BLaER1 treated with 17β-estradiol and CSF1 and Interleukin-3, amounts not matched to agents 10 nM and 100 nM (cell line): Measurements from ENCODE around the gene CFAP74.

ENCODE experiments used
- H3K27ac ChIP-seq, 11 experiments: shearing (Covaris generic); formaldehyde crosslinking; 2 replicates each; pipeline ENCODE4 v1.8.1; 2022
- H3K27me3 ChIP-seq, 11 experiments: shearing (Covaris generic); formaldehyde crosslinking; 2 replicates each; pipeline ENCODE4 v1.8.1; 2022
- H3K36me3 ChIP-seq, 11 experiments: shearing (Covaris generic); formaldehyde crosslinking; 2 replicates each; pipeline ENCODE4 v1.8.1; 2022
- H3K4me1 ChIP-seq, 10 experiments: shearing (Covaris generic); formaldehyde crosslinking; 2 replicates each; pipeline ENCODE4 v1.8.1; 2022
- H3K4me2 ChIP-seq, 11 experiments: shearing (Covaris generic); formaldehyde crosslinking; 2 replicates each; pipeline ENCODE4 v1.8.1; 2022
- H3K4me3 ChIP-seq, 10 experiments: shearing (Covaris generic); formaldehyde crosslinking; 2 replicates each; pipeline ENCODE4 v1.8.1; 2022
- H3K9ac ChIP-seq, 11 experiments: shearing (Covaris generic); formaldehyde crosslinking; 2 replicates each; pipeline ENCODE4 v1.8.1; 2022
- H3K9me3 ChIP-seq, 11 experiments: shearing (Covaris generic); formaldehyde crosslinking; replicated peaks in 1 of 11; 2 replicates each; pipeline ENCODE4 v1.8.1; 2022
- H4K20me1 ChIP-seq, 11 experiments: shearing (Covaris generic); formaldehyde crosslinking; 2 replicates each; pipeline ENCODE4 v1.8.1; 2022
- Cebpa-rat ChIP-seq, 11 experiments: shearing (Covaris generic); IDR thresholded peaks; 2 replicates each; pipeline ENCODE4 v1.8.1; 2022

Gene CFAP74

DNA sequence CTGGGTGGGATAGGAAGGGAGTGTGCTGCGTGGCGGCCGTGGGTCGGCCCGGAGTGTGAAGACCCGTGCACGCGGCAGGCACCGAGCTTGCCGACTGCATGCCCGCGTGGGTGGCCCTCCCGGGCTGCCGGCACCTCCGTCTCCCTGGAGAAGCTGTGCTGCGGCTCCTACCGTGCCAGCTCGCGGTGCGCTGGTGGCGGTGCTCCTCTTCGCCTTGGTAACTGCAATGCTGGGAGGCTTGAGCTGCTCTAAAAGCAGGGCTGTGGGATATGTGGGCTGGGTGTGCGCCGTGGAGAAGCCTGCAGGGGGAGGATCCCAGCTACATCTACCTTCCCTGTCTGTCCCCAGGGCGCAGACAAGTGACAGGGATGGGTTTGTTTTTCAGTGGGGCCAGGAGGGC, 18.0 kb upstream of the CFAP74 start:
- no peak overlapping the region for H3K9ac ChIP-seq
- peaks cover 53 to 89% (median 62%) of the 10 kb centered on the region in 11 experiments for H3K27me3 ChIP-seq
- TF ChIP-seq Cebpa-rat (IDR thresholded peaks at IDR 0.05) = no peak
- H3K4me2 ChIP-seq = peak overlapping the region in 9 of 11 experiments; percentile 96 to 100 (median 98); a peak in 17 of 22 replicates
- no peaks in the 10 kb centered on the region for H3K9me3 ChIP-seq
- H3K36me3 ChIP-seq = no peaks in the 10 kb centered on the region
- peaks cover 36 to 80% (median 76%) of the 10 kb centered on the region in 10 experiments for H3K4me1 ChIP-seq
- no peak overlapping the region for H3K27ac ChIP-seq
- H4K20me1 ChIP-seq = peaks cover 0 to 39% (median 0%) of the 10 kb centered on the region in 11 experiments; a peak in 8 of 22 replicates
- no peak overlapping the region; a peak in 1 of 20 replicates for H3K4me3 ChIP-seq

DNA sequence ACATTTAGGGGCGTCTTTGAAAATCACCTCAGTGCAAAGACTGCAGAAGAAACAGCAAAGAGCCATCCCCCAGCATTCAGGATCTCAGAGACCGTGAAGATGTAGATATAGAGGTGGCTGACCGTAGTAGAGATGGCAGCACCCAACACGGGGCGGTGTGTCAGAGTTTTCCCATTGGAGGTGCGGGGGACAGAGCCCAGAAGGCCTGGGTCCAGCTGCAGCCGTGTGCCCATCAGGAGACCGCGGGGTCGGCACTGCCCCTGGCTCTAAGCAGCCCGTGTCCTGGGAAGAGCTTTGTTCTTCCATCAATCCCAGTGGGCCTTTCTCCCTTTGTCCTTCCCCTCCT, 16.7 kb upstream of the CFAP74 start:
- peaks cover 57 to 84% (median 64%) of the 10 kb centered on the region in 11 experiments for H3K27me3 ChIP-seq
- H3K27ac ChIP-seq = no peak overlapping the region
- H3K9me3 ChIP-seq = no peaks in the 10 kb centered on the region
- H3K9ac ChIP-seq = no peak overlapping the region
- H3K36me3 ChIP-seq = no peaks in the 10 kb centered on the region
- H3K4me3 ChIP-seq = peak overlapping the region in 6 of 10 experiments; percentile 49 to 68 (median 58); a peak in 6 of 20 replicates
- no peak for TF ChIP-seq Cebpa-rat (IDR thresholded peaks at IDR 0.05)
- peaks cover 0 to 39% (median 0%) of the 10 kb centered on the region in 11 experiments; a peak in 8 of 22 replicates for H4K20me1 ChIP-seq
- H3K4me1 ChIP-seq = peaks cover 26 to 76% (median 71%) of the 10 kb centered on the region in 10 experiments
- H3K4me2 ChIP-seq = peak overlapping the region in 9 of 11 experiments; percentile 91 to 100 (median 97); a peak in 18 of 22 replicates

DNA sequence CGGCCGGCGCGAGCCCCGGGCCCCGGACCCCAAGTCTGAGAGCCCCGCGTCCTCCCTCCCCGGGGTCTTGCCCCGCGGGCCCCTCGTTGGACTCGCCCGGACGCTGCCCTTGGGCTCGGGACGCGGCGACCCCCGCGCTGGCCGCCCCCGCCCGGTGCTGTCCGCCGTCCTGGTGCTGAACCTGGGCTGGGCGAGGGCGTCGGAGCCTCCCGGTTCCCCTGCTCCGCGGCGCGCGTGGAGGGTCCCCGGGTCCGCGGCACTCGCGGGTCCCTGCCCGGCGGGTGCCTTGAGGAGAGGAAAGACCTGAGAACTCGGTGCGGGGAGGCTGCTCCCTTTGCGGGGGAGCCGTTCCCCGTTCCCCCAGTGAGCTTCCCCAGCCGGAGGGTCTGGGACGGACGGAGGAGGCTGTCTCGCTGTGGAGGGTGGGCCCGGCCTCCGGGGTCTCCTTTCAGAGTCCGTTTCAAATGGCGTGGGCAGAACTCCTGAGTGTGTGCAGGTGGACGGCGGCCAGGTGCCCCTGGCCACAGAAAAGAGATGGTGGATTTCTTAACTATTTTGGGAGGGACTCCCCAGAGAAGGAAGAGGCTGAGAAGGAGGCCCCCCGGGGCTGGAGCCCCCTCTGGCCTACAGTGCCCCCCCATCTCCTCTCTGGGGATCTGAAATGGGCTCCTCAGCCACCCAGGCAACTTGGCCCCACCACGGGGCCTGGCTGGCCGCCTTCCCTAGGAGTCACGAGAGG, 16.2 kb upstream of the CFAP74 start:
- Histone ChIP-seq H3K4me1 (peaks cover 25 to 76% (median 71%) of the 10 kb centered on the region in 10 experiments), H3K36me3 (no peaks in the 10 kb centered on the region), H4K20me1 (peaks cover 0 to 39% (median 0%) of the 10 kb centered on the region in 11 experiments; a peak in 8 of 22 replicates), H3K27me3 (peaks cover 57 to 81% (median 67%) of the 10 kb centered on the region in 11 experiments), H3K9ac (peak overlapping the region in 6 of 11 experiments; percentile 12 to 68 (median 30); a peak in 8 of 22 replicates), H3K27ac (no peak overlapping the region), H3K4me3 (peak overlapping the region; percentile 44 to 68 (median 57)), H3K9me3 (no peaks in the 10 kb centered on the region), H3K4me2 (peak overlapping the region; percentile 80 to 100 (median 96))
- TF ChIP-seq Cebpa-rat (IDR thresholded peaks at IDR 0.05) = no peak

DNA sequence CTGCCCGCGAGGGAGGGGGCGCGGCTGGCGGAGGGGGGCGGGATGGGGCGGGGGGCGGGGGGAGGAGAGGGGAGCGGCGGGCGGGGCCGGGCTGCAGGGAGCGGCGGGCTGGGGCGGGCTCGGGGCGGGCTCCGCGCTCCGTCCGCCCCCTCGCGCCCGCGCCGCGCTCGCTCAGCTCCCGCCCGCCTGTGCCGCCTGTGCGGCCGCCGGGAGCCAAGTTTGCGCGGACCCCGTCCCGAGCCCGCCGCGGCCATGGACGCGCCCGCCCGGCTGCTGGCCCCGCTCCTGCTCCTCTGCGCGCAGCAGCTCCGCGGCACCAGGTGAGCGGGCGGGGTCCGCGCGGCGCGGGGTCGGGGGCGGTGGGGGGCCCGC, 15.6 kb upstream of the CFAP74 start, which contains the start of gene GABRD:
Gene GABRD (plus strand): TSS at position 174 of the 372 bp plus-strand sequence. CDS start 79 bp downstream, at position 253.
- H4K20me1 ChIP-seq = peaks cover 0 to 39% (median 0%) of the 10 kb centered on the region in 11 experiments; a peak in 8 of 22 replicates
- H3K4me1 ChIP-seq = peaks cover 19 to 76% (median 68%) of the 10 kb centered on the region in 10 experiments
- peak within 1 kb of the TSS in 7 of 11 experiments; percentile 12 to 68 (median 30); a peak in 8 of 22 replicates for H3K9ac ChIP-seq
- TF ChIP-seq Cebpa-rat (IDR thresholded peaks at IDR 0.05) = no peak
- H3K27me3 ChIP-seq = peaks cover 57 to 81% (median 67%) of the 10 kb centered on the region in 11 experiments
- H3K27ac ChIP-seq = no peak within 1 kb of the TSS
- H3K4me2 ChIP-seq = peak within 1 kb of the TSS; percentile 80 to 100 (median 96)
- H3K9me3 ChIP-seq = no peaks in the 10 kb centered on the region
- H3K36me3 ChIP-seq = no peaks in the 10 kb centered on the region
- H3K4me3 ChIP-seq = peak within 1 kb of the TSS; percentile 44 to 68 (median 57)

DNA sequence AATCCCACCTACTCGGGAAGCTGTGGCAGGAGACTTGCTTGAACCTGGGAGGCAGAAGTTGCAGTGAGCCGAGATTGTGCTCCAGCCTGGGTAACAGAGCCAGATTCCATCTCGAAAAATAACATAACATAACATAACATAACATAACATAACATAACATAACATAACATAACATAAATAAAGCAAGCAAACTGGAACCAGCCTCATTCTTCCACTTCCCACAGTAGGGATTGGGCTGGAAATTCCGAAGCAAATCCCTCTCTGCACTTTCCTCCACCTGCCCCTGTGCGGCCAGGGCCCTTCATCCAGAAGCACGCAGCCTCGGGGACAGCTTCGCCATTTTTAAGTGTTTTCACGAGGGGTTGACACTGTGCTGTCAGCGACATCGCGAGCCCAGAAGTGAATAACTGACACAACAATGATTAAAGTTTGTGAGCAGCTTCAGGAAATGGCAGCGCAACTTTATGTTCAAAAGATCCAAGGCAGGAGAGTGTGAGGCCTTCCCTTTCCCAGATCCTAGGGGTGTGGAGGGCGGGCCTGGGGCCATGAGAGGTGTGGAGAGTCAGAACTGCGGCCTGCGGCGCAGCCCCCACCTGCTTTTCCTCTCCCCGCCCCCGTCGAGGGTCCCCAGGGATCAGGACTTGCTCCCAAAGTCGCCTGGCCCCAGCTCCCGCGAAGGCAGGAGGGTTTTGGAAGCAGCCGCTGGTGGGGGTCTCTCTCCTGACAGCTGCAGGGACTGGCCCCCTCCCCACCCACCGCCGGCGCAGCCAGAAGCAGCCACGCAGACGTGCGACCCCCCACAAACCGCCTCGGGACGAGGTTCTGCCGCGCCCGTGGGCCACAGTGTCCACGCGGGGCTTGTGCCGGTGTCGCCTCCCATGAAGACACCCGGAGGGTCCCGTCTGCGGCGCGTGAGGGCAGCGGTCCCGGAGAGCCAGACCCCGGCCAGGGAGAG, 14.9 kb upstream of the CFAP74 start:
- Histone ChIP-seq H3K27me3 (peaks cover 57 to 80% (median 67%) of the 10 kb centered on the region in 11 experiments), H3K27ac (no peak overlapping the region), H3K4me2 (peak overlapping the region; percentile 38 to 77 (median 60); a peak in 18 of 22 replicates), H3K4me1 (peaks cover 18 to 71% (median 61%) of the 10 kb centered on the region in 10 experiments), H4K20me1 (peaks cover 0 to 36% (median 0%) of the 10 kb centered on the region in 11 experiments; a peak in 8 of 22 replicates), H3K4me3 (peak overlapping the region in 1 of 10 experiments; percentile 42; a peak in 3 of 20 replicates), H3K36me3 (no peaks in the 10 kb centered on the region), H3K9me3 (no peaks in the 10 kb centered on the region), H3K9ac (peak overlapping the region in 1 of 11 experiments; percentile 33; a peak in 1 of 22 replicates)
- TF ChIP-seq Cebpa-rat (IDR thresholded peaks at IDR 0.05) = no peak

DNA sequence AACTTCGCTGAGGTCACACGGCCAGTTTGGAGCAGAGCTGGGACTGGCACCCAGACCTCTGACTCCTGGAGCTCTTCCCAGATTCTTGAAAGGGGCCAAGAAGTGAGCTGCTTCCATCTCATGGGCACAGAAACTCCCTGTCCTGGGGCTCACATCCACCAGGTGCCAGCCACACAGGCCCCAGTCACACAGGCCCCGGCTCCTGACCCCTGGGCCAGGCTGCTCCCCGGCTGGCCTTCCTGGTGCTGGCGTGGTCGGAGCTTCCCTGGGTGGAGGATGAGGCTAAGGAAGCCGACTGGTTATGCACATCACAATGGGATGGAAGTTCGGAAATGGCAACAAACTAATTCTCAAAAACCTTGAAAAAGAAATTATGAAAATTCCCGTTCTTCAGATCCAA, 12.5 kb upstream of the CFAP74 start:
- peaks cover 38 to 56% (median 43%) of the 10 kb centered on the region in 11 experiments for H3K27me3 ChIP-seq
- 0 out of 22 replicates have a peak overlapping the region, but pooled peaks of 1 of the 11 experiments have one; percentile 6 for H3K9ac ChIP-seq
- no peak overlapping the region for H3K27ac ChIP-seq
- TF ChIP-seq Cebpa-rat (IDR thresholded peaks at IDR 0.05) = no peak
- H3K4me1 ChIP-seq = peaks cover 12 to 47% (median 37%) of the 10 kb centered on the region in 10 experiments
- H3K9me3 ChIP-seq = no peaks in the 10 kb centered on the region
- H4K20me1 ChIP-seq = peaks cover 0 to 23% (median 0%) of the 10 kb centered on the region in 11 experiments; a peak in 8 of 22 replicates
- H3K4me3 ChIP-seq = no peak overlapping the region
- H3K4me2 ChIP-seq = peak overlapping the region in 3 of 11 experiments; percentile 59 to 75 (median 70); a peak in 5 of 22 replicates
- no peaks in the 10 kb centered on the region for H3K36me3 ChIP-seq

DNA sequence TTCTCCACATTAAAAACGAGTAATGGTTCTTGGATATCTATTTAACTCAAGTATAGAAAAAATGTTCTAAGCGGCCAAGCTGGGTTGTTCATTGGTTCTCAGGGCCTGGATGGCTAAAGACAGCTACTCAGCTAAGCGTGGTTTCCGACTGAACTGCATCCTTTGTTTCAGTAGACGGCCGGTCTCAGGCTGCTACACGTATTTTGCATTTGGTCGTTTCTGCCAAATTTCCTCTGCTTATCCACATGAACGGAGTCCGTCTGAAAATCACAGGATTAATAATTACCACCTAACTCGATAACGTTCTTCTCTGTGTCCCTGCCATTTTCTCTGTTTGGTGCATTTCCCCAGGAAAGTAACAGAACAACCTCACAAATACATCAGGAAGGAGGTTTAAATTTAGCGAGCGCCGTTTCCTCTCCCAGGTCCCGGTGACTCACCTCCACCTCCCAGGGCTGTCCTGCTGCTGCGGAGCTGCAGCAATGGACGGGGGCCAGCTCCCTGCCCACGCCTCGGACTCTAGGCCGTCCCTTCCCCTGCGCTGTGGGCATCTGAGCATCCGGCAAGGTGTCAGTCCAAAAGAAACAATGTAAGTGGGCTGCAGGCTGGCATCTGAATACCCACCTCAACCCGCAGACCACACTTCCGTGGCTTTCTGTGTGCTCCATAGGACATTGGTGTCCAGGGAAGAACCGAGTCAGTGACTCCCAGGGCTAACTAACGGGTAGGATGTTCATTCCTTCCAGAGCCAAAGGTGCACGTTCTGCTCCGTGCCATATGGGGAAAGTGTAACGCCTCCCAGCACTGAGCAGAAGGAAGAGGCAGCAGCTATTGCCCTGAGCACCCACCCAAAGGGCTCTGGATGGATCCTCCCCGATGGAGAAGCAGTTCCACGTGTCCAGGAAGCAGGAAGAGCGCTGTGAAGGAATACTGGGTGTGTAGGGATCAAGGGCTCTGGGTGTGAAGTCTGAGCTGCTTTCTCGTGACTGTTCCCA, 11.5 kb upstream of the CFAP74 start:
- Histone ChIP-seq H3K27me3 (peaks cover 27 to 45% (median 33%) of the 10 kb centered on the region in 11 experiments), H3K4me1 (peaks cover 12 to 44% (median 34%) of the 10 kb centered on the region in 10 experiments), H3K4me3 (no peak overlapping the region), H3K4me2 (peak overlapping the region; percentile 16 to 82 (median 59); a peak in 20 of 22 replicates), H3K27ac (no peak overlapping the region), H4K20me1 (peaks cover 0 to 12% (median 0%) of the 10 kb centered on the region in 11 experiments; a peak in 8 of 22 replicates), H3K9ac (0 out of 22 replicates have a peak overlapping the region, but pooled peaks of 1 of the 11 experiments have one; percentile 6), H3K36me3 (no peaks in the 10 kb centered on the region), H3K9me3 (peaks cover 0 to 7% (median 0%) of the 10 kb centered on the region in 11 experiments; a peak in 1 of 22 replicates)
- no peak for TF ChIP-seq Cebpa-rat (IDR thresholded peaks at IDR 0.05)
